GM06990 (cell line): ENCODE measurements around the gene TBC1D22A.

Experiments used
- DNase-seq: peaks from one replicate; pipeline ENCODE4 v3.0.0-alpha.2; 2011; ENCODE audit not compliant: insufficient read length; ENCODE audit errors: extremely low read depth
- H3K27me3 ChIP-seq: replicated peaks from 2 replicates; pipeline ENCODE4 v1.6.0; 2011; ENCODE audit warnings: low read length; ENCODE audit not compliant: control insufficient read depth, insufficient read depth
- H3K36me3 ChIP-seq: 2 replicates; pipeline ENCODE4 v1.5.1; 2011; ENCODE audit warnings: low read length; ENCODE audit not compliant: control insufficient read depth, insufficient read depth
- H3K4me3 ChIP-seq: replicated peaks from 2 replicates; pipeline ENCODE4 v1.5.1; 2011; ENCODE audit warnings: low read depth, mild to moderate bottlenecking, control low read depth, low read length
- TF ChIP-seq, protein P1 (sequence below): IDR thresholded peaks from 2 replicates; pipeline ENCODE4 v1.5.1; 2011; ENCODE audit warnings: low read length, control low read depth, mild to moderate bottlenecking, inconsistent platforms; ENCODE audit not compliant: insufficient read depth, poor library complexity, severe bottlenecking

The TBC1D22A gene

DNA sequence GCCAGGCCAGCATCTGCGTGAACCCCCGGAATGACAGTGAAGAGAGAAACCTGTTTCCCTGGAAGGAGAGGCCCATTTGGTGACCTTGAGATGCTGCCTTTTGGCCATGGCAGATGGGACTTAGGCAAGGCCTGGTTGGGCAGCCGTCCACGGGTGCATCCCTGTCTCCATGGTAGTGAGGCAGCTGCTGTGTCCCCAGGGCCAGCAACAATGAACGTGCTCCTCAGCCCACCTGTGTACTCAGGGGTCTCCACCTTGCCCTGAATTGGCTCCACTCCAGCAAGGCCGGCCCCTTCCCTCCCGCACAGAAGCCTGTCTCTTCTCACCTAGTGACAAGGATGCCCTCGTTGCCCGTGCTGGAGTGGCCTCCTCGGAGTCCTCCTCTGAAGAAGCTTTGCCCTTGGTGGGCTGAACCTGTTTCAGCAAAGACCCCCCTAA, 441.1 kb downstream of the TBC1D22A start:
- H3K27me3 ChIP-seq: no peaks in the 10 kb centered on the region

DNA sequence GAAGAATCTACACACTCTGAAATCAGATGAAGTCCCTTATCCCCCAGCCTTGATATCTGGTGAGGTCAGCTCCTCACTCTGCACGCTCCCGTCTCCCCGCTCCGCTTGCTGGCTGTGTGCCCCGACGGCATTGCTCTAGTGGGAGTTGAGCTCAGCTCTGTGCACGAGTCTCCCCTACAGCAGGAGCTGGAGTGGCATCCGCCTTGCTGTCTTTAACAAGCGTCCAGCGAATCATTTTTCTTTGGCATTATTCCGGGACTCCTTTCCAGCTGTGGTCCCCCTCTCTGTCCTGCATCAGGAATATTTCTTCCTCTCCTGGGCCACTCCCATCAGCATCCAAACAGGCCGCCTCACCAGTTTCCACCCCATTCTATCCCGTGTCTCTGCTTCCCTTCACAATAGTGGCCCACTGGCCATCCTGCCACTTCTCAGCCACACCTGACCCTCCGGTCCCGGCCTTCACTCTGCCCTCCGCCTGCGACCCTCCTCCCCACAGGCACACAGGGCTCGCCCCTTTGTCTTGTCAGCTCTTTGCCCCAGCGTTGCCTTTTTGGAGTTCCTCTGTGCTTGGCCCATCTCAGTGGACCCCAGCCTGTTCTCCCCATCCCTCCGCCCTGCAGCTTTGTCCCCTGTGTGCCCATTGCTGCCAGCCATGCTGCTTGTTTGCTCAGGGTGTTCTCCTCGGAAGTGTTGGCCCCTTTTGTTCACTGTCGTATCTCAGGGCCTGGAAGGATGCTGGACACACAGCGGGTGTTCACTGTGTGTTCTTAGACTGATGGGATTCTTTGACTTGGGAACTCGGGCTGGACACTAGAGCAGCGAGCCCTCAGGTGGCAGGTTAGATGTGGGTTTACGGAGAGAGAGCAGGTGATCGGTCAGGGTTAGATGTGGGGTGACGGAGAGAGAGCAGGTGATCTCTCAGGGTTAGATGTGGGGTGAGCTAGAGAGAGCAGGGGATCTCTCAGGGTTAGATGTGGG, 441.8 kb downstream of the TBC1D22A start:
- no peak overlapping the region for H3K4me3 ChIP-seq
- no peaks in the 10 kb centered on the region for H3K36me3 ChIP-seq
- TF ChIP-seq, protein P1, sequence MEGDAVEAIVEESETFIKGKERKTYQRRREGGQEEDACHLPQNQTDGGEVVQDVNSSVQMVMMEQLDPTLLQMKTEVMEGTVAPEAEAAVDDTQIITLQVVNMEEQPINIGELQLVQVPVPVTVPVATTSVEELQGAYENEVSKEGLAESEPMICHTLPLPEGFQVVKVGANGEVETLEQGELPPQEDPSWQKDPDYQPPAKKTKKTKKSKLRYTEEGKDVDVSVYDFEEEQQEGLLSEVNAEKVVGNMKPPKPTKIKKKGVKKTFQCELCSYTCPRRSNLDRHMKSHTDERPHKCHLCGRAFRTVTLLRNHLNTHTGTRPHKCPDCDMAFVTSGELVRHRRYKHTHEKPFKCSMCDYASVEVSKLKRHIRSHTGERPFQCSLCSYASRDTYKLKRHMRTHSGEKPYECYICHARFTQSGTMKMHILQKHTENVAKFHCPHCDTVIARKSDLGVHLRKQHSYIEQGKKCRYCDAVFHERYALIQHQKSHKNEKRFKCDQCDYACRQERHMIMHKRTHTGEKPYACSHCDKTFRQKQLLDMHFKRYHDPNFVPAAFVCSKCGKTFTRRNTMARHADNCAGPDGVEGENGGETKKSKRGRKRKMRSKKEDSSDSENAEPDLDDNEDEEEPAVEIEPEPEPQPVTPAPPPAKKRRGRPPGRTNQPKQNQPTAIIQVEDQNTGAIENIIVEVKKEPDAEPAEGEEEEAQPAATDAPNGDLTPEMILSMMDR: no peak
- no peak for DNase-seq
- H3K27me3 ChIP-seq: no peaks in the 10 kb centered on the region

More for the DNA sequence above, 441.1 kb downstream of the TBC1D22A start:
- Histone ChIP-seq H3K36me3 (no peaks in the 10 kb centered on the region), H3K4me3 (no peak overlapping the region)
- no peak for DNase-seq
- TF ChIP-seq, protein P1: no peak

- TF ChIP-seq, protein P1: no peak
- Histone ChIP-seq H3K27me3 (no peaks in the 10 kb centered on the region), H3K4me3 (no peak overlapping the region), H3K36me3 (no peaks in the 10 kb centered on the region)
- DNase-seq: no peak
These were observed 442.6 kb downstream of the TBC1D22A start for GRCh38 chr22:47205081-47205491.

- no peaks in the 10 kb centered on the region for H3K27me3 ChIP-seq
- no peaks in the 10 kb centered on the region for H3K36me3 ChIP-seq
- no peak overlapping the region for H3K4me3 ChIP-seq
- no peak for DNase-seq
- TF ChIP-seq, protein P1: no peak
These were observed 443.1 kb downstream of the TBC1D22A start for GRCh38 chr22:47205554-47205953.

DNA sequence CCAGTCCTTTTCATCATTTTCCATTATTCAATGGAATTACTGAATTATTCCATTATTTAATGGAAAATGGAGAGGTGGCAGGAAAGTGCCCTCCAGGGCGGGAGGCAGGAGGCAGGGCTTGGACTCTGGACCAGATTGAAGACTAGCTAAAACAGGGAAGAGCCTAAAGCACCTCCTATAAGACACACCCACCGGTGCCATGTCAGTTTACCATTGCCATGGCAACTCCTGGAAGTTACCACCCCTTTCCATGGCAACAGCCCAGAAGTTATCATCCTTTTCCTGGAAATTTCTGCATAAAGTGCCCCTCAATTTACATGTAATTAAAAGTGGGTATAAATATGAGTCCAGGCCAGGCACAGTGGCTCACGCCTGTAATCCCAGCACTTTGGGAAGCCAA, 443.7 kb downstream of the TBC1D22A start:
- no peaks in the 10 kb centered on the region for H3K36me3 ChIP-seq
- DNase-seq: no peak
- H3K4me3 ChIP-seq: no peak overlapping the region
- H3K27me3 ChIP-seq: no peaks in the 10 kb centered on the region
- TF ChIP-seq, protein P1: no peak
